H1 (cell line): Measurements from ENCODE around the gene PDE4D. TPM values are rescaled to one million over a fixed set of nuclear protein-coding genes. Genes with fewer than 3 reads are reported as not detected.

ENCODE experiments used
- CBX8 ChIP-seq: fragments of 300-800, 300-1000 bp; sonication (generic); IDR thresholded peaks from 2 replicates; pipeline ENCODE4 v1.7.1; 2016; ENCODE audit warnings: low read depth, low read length, borderline replicate concordance
- CHD7 ChIP-seq: fragments of 300-600 bp; sonication (generic); IDR thresholded peaks from 2 replicates; pipeline ENCODE4 v1.7.1; 2012; ENCODE audit warnings: low read length, moderate library complexity, mild to moderate bottlenecking, inconsistent platforms; ENCODE audit not compliant: insufficient replicate concordance
- CTCF ChIP-seq, 3 experiments: IDR thresholded peaks; 1 replicate in 2 of 3; 2 replicates in 1 of 3; pipeline versions ENCODE4 v1.5.1 to v1.6.1; 2011; ENCODE audit warnings: low read length in 3 of 3, mild to moderate bottlenecking in 3 of 3, inconsistent platforms in 2 of 3, low read depth in 1 of 3, moderate library complexity in 1 of 3; ENCODE audit not compliant: insufficient read depth in 1 of 3; ENCODE audit errors: control extremely low read depth in 1 of 3
- HDAC2 ChIP-seq, 2 experiments: fragments of 300-600 bp in 1 of 2; sonication (generic) in 1 of 2; IDR thresholded peaks; 2 replicates each; pipeline ENCODE4 v1.6.1; 2011 to 2012; ENCODE audit warnings: low read depth in 2 of 2, low read length in 2 of 2, mild to moderate bottlenecking in 2 of 2, moderate library complexity in 2 of 2, borderline replicate concordance in 1 of 2, inconsistent platforms in 1 of 2
- MAFK ChIP-seq: IDR thresholded peaks from 2 replicates; pipeline ENCODE4 v1.6.1; 2012; ENCODE audit warnings: low read depth, mild to moderate bottlenecking, improper control_type of control experiment, low read length
- NRF1 ChIP-seq: IDR thresholded peaks from 2 replicates; pipeline ENCODE4 v1.6.1; 2011; ENCODE audit warnings: mild to moderate bottlenecking, low read depth, low read length, improper control_type of control experiment
- PHF8 ChIP-seq: fragments of 200-600 bp; sonication (generic); conservative IDR thresholded peaks from 2 replicates; pipeline ENCODE4 v1.7.1; 2012; ENCODE audit warnings: low read depth, mild to moderate bottlenecking, inconsistent platforms, low read length, moderate library complexity
- SRF ChIP-seq: IDR thresholded peaks from 2 replicates; pipeline ENCODE4 v1.6.1; 2011; ENCODE audit warnings: mild to moderate bottlenecking, low read depth, low read length, moderate library complexity
- polyA plus RNA-seq, 7 experiments: library from polyadenylated mRNA; depleted of rRNA in 3 of 7; stranded (reverse) in 5 of 7; unstranded in 2 of 7; fragments of >200 nt in 5 of 7; fragments of 200-250 nt in 2 of 7; gene quantifications; 1 replicate in 5 of 7; 2 replicates in 1 of 7; 4 replicates in 1 of 7; pipeline versions ENCODE4 v1.2.1 to v1.2.3, GENCODE V29; 2011 to 2013; ENCODE audit warnings: missing spikeins in 2 of 7, mixed read lengths in 2 of 7
- total RNA-seq: library from RNA; stranded (reverse); fragmentation: NEBNext Ultra II Directional; extraction: Animal tissue kit (Norgen Biotek cat#: 25700); gene quantifications from 2 replicates; pipeline ENCODE4 v1.2.1, GENCODE V29; 2021

PDE4D gene
- total and polyA plus RNA-seq, 2 of the 8 experiments (the other 6 are each of a cell fraction or from before 2014, with no cell fraction given) = 2.3 to 3.7 TPM

- TF ChIP-seq CHD7 (no peak), PHF8 (no peak), CBX8 (no peak), CTCF (IDR thresholded peaks at IDR 0.05; ENCODE audit: control extremely low read depth in 1 of 3, insufficient read depth in 1 of 3, low read depth in 1 of 3, low read length in 3 of 3) (no peak), MAFK (no peak), SRF (no peak), HDAC2 (IDR thresholded peaks at IDR 0.05; ENCODE audit: borderline replicate concordance in 1 of 2, low read depth in 2 of 2, low read length in 2 of 2) (no peak), NRF1 (no peak)
- TF ChIP-seq, all 59 proteins: peak for 0
These were observed 110.3 kb downstream of the PDE4D start (continued) for GRCh38 chr5:59783264-59783663.
